DMS153 treated with DMSO at 0.1 percent for 48 hours (cell line): ENCODE measurements around the gene AP1M1.
A peak's percentile ranks its signal among the peaks of the same experiment; 100 is the strongest.

ENCODE experiments used
- DNase-seq: peaks from one replicate; lab custom pipeline; 2025; ENCODE audit not compliant: unreplicated experiment; lab: John Stamatoyannopoulos, UW

The AP1M1 gene

DNA sequence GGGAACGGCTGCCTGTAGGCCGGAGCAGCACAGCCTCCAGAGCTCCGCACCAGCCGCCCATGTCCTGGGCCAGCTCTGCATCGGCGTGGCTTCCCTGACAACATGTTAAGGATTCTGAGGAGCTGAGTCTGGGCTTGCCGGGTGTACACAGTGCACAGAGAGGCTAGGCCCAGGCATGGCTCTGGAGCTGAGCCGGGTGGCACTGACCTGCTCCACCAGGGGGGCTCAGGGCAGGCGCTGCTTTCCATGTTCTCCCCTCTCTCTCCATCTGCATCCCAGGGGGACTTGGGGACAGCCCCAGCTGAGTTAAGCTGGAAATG, 31.6 kb downstream of the AP1M1 start:
- no peak for DNase-seq

DNA sequence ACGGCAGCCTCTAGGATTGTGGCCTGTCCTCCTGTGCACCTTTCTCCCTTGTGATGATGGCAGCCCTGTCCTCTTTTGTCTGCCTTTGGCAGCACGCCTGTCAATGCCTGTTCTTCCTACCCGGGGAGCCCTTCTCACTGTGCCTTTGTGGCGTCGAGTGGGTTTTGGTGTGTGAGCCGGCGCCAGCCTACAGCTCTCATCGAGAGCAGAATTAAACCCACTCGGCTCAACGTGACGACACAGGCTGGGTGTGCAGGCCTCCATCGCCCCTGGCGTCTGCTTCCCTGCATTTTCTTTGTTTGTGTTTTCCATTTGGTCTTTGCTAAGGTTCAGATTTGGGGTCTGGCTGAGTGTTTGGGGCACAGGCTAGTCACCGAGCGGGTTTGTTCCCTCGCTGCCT, 34.4 kb downstream of the AP1M1 start:
- DNase-seq: no peak

DNA sequence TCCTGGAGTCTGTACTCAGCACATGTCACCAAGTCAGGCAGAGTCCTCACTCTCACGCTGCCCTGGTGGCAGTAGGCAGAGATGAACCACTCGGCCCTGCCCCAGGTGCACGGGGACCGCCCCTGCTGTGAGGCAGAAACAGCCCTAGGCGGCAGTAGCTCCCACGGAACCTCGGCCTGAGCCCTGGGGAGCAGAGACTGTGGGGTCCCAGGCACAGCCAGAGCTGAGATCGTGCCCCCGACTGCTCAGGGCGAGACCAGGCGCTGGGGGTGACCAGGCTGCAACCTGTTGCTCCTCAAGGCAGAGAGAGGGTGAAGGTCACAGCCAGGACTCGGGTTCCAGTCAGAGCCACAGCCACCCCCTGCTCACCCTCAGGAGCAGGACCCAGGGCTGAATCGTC, 34.9 kb downstream of the AP1M1 start:
- DNase-seq: no peak

GRCh38 chr19:16233081-16233776, 35.5 kb downstream of the AP1M1 start:
- no peak for DNase-seq

DNA sequence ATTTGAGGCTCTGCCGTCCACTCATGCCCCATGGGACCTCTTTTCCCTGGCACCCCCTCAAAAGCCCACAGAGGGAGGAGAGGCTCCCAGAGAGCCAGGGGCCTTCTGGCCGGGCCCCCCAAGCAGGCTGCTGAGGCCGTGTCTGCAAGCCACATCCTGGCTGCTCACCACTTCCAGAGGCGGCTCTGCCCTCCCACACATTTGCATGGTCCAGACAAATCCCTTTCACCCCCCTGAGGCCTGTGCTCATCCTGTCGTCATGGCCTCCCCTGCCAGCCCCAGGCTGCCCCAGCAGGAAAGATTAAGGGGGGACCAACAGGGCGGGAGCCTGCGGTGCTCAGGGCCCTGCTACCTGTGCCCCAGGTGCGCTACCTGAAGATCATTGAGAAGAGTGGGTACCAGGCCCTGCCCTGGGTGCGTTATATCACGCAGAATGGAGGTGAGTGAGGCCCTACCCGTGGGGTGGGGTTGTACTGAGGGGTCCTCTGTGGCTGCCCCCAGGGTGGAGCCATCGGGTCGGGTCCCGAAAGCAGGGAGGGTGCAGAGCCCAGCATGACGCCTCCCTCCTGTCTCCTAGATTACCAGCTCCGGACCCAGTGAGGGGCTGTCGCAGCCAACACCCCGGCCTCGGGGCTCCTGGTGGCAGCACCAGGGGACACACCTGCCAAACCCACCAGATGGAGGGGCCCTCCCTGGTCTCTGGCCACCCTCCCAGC, 36.3 kb downstream of the AP1M1 start:
- no peak for DNase-seq

DNA sequence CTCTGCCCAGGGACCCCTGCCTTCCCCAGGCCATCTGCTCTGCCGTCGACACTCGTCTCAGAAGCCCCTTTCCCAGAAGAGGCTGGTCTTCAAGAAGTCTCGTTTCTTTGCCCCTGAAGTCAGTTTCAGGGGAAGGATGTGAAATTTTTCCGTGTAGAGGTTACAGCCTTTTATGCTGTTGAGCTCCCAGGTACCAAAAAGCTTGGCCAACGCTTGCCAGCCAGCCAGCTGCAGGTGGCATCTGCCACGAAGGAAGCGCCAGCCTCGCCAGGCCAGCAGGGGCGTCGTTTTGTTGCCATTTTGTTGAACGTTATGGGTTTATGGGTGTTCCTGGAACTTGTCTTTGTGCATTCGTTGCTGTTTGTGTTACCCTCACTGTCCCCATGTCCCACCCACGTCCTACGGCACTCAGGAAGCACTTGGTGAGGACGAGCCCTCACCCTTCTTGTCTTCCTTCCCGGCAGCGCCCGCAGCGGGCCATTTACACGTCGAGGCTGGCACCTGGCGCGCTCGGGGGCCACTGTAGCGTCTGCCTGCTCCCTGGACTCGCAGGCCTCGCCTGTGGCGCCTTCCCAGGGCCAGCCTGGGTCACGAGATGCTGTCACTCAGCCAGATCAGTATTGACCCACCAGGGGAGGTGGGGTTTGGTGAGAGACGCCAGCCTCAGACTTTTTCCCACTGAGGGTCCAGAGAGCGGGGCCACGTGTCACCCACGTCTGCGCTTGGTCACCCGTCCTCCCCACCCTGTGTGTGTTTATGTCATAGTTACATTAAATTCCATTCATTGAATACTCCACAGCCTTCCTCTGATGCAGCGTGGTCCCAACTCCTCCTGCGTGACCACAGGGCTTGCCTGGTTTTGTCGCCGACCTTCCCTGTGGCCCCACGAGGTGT, 37.1 kb downstream of the AP1M1 start:
- no peak for DNase-seq

DNA sequence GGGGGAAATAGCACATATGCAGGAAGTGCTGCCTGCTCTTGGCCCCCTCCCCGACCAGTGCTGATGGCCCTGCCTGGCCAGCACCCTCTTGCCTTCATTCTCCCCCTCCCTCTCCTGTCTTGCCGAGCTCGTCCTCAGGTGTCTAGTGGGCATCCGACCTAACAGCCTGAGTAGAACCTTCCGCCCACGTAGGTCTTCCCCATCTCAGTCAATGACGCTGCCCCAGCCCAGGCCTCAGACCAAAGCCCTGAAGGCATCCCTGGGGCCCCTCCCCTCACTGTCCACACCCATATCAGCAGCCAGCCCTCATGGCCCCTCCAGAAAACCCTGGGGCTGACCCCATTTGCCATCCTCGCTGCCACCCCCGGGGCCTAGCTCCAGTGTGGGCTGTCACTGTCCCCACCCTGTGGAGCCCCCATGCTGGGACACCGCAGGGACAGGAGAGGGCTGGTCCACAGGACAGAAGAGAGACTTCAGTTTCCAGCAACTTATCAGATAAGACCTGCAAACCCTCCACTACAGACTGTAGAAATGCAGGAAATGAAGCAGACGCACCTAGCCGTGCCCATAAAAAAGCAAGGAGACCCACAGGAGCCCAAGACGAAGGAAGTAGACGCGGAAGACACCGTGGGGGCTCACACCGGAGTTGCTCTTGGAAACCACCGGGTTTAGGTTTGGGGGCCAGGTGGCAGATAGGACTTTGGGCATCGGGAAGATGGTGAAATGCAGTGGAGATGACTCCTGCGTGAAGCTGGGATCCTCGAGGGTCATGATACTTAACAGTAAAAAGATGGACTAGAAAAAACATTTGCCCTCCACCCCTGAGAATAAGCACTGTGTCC, 38.3 kb downstream of the AP1M1 start:
- no peak for DNase-seq

DNA sequence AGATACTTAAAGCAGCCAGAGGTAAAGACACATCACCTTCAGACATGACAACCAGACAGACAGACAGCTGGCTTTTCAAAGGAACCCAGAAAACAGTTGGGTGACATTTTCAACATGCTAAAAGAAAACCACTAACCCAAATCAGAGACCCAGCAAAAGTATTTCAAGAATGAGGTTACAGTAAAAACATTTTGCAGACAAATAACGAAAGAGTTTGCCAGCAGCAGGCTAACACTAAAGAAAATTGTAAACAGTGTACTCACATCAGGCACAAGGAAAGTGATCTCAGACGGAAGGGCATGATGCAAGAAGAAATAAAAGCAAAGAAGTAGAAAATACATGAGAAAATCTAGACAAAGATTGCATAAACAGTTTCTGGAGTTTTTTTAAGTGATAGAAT, 46.4 kb downstream of the AP1M1 start:
- no peak for DNase-seq

- peak; percentile 54 for DNase-seq
Measured at GRCh38 chr19:16247353-16248182, 49.9 kb downstream of the AP1M1 start.

- no peak for DNase-seq
Measured at GRCh38 chr19:16248380-16249023, 50.8 kb downstream of the AP1M1 start.

DNA sequence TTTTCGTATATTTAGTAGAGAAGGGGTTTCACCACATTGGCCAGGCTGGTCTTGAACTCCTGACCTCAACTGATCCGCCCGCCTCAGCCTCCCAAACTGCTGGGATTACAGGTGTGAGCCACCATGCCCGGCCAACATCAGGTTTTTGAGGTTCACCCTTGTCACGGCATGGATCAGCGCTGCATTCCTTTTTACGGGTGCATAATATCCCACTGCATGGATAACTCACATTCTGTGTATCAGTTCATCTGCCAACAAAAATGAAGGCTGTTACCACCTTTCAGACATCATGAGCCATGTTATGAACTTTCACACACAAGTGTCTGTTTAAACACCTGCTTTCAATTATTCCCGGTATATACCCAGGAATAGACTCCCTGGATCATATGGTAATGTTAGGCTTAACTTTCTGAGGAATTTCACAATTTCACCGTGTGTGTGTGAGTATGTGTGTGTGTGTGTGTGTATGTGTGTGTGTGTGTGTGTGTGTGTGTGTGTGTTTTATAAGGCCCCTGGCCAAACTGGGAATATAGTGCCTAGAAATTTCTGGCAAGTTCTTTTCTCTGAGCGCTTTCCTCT, 52.2 kb downstream of the AP1M1 start:
- no peak for DNase-seq

- no peak for DNase-seq
Measured at GRCh38 chr19:16252459-16253205, 54.9 kb downstream of the AP1M1 start.

DNA sequence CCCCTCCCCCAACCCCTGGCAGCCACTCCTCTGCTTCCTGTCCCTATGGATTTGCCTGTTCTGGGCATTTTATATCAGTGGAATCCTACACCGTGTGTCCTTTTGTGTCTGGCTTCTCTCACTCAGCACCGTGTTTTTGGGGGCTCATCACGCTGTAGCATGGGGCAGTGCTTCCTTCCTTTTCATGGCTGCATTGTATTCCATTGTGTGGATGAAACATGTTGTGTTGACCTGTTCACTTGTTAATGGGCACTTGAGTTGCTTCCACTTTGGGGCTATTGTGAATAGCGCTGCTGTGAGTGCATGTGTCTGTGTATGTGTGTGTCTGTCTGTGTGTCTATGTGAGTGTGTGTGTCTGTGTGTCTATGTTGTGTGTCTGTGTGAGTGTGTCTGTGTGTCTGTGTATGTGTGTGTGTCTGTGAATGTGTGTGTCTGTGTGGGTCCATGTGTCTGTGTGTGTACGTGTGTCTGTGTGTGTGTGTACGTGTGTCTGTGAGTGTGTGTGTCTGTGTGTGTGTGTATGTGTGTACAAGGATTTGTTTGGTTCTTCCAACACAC, 57.2 kb downstream of the AP1M1 start:
- no peak for DNase-seq

- DNase-seq: no peak
Measured at GRCh38 chr19:16257509-16258002, 59.8 kb downstream of the AP1M1 start.

DNA sequence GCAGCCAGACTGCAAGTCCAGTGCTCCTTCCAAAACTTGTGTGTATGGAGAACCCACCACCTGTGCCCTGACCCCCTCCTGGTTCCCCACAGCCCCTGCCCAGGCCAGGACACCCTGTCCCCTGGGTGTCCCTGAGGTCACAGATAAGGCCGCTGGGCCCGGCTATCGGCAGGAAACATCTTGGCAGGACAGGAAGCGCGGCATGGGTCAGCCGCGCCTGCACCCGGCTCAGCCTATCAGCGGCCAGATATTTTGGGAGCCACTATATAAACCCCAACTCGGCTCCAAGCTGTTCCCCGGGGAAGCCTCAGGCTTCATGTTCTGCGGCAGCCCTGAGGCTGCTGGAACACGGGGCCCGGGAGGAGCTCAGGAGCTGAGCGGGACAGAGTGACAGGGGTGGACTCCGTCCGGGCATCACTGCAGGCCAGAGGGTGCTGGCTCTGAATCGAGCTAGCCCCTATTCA, 60.8 kb downstream of the AP1M1 start:
- no peak for DNase-seq

GRCh38 chr19:16259385-16260159, 61.9 kb downstream of the AP1M1 start:
- no peak for DNase-seq

DNA sequence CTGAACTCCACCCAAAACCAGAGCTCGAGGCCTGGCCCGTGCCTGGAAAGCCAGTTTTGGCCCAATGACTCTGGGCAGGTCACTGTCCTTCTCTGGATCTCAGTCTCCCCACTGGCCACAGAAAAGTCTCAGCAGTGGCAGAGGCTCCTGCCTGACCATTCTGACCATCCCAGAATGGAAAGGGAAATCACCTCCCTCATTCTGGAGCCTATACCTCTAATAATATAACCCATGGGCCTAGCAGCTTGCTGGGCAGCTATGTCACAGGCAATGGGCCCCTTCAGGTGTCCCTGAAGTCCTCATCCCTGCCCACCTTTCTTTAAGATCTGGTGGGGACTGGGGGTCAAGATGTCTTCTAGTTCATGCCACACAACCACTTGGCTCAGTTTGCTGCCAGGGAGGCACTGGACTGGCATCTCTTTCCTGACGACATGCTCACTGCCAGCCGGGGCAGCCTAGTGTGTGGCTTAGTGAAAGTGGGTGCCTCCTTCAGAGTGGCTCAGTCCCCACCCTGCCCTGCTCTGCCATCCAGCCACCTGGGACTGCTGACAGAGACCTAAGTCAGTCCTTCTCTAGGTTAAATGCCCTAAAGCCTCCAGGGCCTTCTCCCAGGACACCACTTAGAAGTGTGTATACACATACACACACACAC, 62.6 kb downstream of the AP1M1 start:
- DNase-seq: no peak
